B cell (primary cell): ENCODE measurements around the gene MORC2.

Source experiments
- CTCF ChIP-seq: fragments of 200-600 bp; IDR thresholded peaks from one replicate; pipeline ENCODE4 v1.8.0; 2022; ENCODE audit warnings: antibody characterized with exemption, mild to moderate bottlenecking
- EZH2 ChIP-seq: IDR thresholded peaks from 2 replicates; pipeline ENCODE4 v1.6.1; 2012; ENCODE audit warnings: borderline replicate concordance, low read depth, mild to moderate bottlenecking, moderate library complexity, low read length; ENCODE audit not compliant: insufficient read depth, poor library complexity, severe bottlenecking

- no peak for TF ChIP-seq EZH2
- no peak for TF ChIP-seq CTCF
Measured at GRCh38 chr22:30996462-30996861, 27.9 kb upstream of the MORC2 start.
